HG03060 (cell line): ENCODE measurements around the gene ATP8A2.

Experiments used
- ATAC-seq: cut with Tn5 transposase; IDR thresholded peaks from one replicate; pipeline ENCODE4 v1.9.1; 2021; ENCODE audit warnings: low read depth, moderate number of reproducible peaks; ENCODE audit not compliant: unreplicated experiment

ATP8A2 gene

GRCh38 chr13:25380741-25381324 is 9.1 kb downstream of the ATP8A2 start:
- ATAC-seq: no peak

GRCh38 chr13:25384758-25385410 is 13.1 kb downstream of the ATP8A2 start:
- no peak for ATAC-seq

GRCh38 chr13:25391932-25392331 is 20.2 kb downstream of the ATP8A2 start:
- no peak for ATAC-seq

GRCh38 chr13:25394402-25395060 is 22.8 kb downstream of the ATP8A2 start:
- ATAC-seq: no peak

- ATAC-seq: no peak
Measured at GRCh38 chr13:25397763-25398162, 26.0 kb downstream of the ATP8A2 start.

- no peak for ATAC-seq
Measured at GRCh38 chr13:25400925-25401324, 29.2 kb downstream of the ATP8A2 start.

- no peak for ATAC-seq
Measured at GRCh38 chr13:25401958-25402357, 30.2 kb downstream of the ATP8A2 start.

GRCh38 chr13:25406377-25406776 is 34.6 kb downstream of the ATP8A2 start:
- ATAC-seq: no peak

GRCh38 chr13:25409938-25410337 is 38.2 kb downstream of the ATP8A2 start:
- ATAC-seq: no peak

- no peak for ATAC-seq
Measured at GRCh38 chr13:25415241-25415640, 43.5 kb downstream of the ATP8A2 start.

GRCh38 chr13:25417535-25417934 is 45.8 kb downstream of the ATP8A2 start:
- no peak for ATAC-seq

- ATAC-seq: no peak
Measured at GRCh38 chr13:25420161-25420560, 48.4 kb downstream of the ATP8A2 start.

GRCh38 chr13:25421612-25422011 is 49.8 kb downstream of the ATP8A2 start:
- no peak for ATAC-seq

GRCh38 chr13:25422153-25422552 is 50.4 kb downstream of the ATP8A2 start:
- ATAC-seq: no peak

GRCh38 chr13:25423831-25424230 is 52.1 kb downstream of the ATP8A2 start:
- ATAC-seq: no peak

- ATAC-seq: no peak
Measured at GRCh38 chr13:25429466-25429865, 57.7 kb downstream of the ATP8A2 start.

GRCh38 chr13:25432691-25433090 is 60.9 kb downstream of the ATP8A2 start:
- ATAC-seq: no peak

- no peak for ATAC-seq
Measured at GRCh38 chr13:25440061-25440460, 68.3 kb downstream of the ATP8A2 start.

GRCh38 chr13:25446261-25446660 is 74.5 kb downstream of the ATP8A2 start:
- ATAC-seq: no peak

- no peak for ATAC-seq
Measured at GRCh38 chr13:25447396-25447795, 75.6 kb downstream of the ATP8A2 start.

GRCh38 chr13:25453850-25454365 is 82.1 kb downstream of the ATP8A2 start:
- no peak for ATAC-seq

GRCh38 chr13:25455146-25455545 is 83.4 kb downstream of the ATP8A2 start:
- ATAC-seq: no peak
